ENCODE data around the gene ZSCAN23. TPM values are rescaled to one million over a fixed set of nuclear protein-coding genes. Genes with fewer than 3 reads are reported as not detected.

The ZSCAN23 gene
- total and polyA plus RNA-seq, 9 of the 15 experiments (the other 6 are each of a cell fraction or from before 2014, with no cell fraction given): 0.05 to 0.29 (median 0.21) TPM; not detected in 1

- TF ChIP-seq MGA (IDR thresholded peaks at IDR 0.05): 0 out of 2 replicates have a peak, but pooled peaks have one; percentile 33
Measured at GRCh38 chr6:28401172-28401571, 42.1 kb downstream of the ZSCAN23 start (continued).
